HG03442 (cell line): Measurements from ENCODE around the gene CRELD2.

Experiments
- ATAC-seq: cut with Tn5 transposase; IDR thresholded peaks from one replicate; pipeline ENCODE4 v1.9.1; 2021; ENCODE audit warnings: mild to moderate bottlenecking, moderate library complexity; ENCODE audit not compliant: unreplicated experiment

CRELD2 gene

DNA sequence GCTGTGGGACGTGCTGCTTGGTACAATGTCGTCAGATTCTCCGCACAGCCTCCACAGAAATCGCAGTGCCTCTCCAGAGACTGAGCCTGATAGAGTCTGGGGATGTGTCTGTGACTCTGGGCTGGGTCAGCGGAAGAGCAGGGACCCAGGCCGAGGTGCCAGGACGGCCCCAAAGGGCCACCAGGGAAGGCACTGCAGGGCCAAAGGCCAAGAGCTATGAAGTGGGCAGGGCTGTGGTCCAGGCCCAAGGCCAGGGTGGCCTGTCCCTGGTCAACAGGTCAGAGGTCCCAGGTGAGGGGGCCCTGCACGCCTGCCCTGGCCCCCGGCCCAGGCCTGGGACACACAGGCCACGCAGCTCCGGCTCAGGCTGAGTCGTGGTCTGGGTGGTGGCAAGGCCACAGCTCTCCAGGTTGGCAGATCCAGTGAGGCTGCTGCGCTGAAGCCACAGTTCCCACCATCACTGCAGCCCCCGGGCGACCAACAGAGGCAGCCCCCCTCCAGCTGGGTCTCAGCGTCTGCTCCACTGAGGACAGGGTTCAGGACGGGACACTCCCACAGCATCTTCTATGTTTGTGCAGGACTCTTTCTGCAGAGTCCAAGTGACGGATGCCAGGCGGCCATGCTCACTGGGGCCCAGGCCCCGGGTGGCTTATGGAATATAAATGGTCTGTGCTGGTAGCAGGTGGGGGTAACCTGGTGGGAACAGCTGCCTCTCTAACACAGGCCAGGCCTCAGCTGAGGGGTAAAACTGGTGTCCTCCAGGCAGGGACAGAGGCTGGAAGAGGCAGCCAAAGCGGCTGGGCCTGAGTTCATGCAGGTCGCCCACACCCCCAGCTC is 37.4 kb downstream of the CRELD2 start:
- no peak for ATAC-seq

DNA sequence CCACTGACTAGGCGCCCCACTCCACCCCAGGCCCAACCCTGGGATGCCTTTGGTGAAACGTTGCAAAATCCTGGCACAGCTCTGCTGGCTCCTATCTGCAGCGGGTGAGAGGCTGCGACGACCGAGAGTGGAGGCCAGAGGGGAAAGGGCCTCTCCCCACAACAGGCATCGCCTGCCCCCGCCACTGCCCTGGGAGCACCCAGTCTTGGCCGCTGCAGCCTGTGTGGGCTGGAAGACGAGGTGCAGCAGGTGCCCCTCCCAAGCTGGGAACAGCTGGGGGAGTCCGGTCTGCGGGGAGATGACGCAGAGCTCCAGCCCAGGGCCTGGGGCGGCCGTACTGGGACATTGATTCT is 38.0 kb downstream of the CRELD2 start:
- ATAC-seq = no peak

DNA sequence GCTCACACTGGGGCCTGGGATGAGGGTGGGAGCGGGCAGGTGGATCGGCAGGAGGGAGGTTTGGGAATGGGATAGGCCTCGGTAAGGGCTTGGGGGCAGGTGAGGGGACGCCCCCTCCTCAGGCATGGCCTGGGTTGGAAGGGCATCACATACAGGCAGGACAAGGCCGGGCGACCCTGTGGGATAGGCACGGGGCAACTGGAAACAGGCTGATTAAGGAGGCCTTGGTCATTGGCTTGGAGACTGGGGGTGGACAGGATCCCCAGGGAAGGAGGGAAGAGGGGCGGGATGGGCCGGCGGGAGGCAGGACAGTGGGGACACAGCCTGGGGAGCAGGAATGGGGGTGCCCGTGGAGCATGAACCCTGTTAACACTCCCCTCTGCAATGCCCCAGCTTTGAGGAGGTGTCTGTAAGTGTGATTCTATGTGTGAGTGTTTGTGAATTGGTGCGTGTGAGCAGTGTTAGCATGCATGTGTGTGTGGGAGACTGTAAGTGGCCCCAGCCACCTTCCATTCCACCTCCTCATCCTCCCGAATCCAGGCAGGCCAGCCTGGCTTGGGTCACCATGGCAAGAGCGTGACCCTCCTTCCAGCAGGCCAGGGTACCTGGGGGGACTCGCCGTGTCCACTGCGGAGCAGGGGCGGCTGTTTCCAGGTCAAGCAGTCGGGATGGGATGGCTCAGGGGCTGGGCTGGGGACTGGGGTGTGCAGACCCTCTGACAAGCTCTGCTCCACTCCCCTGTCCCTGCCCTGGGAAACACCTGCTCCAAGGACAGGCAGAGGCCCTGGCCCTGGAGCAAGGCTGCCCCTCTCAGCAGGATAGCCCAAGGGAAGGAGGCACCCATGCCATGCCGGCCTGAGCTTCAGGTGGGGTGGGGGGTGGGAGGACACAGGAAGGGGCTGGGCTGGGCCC is 38.7 kb downstream of the CRELD2 start:
- ATAC-seq = no peak

DNA sequence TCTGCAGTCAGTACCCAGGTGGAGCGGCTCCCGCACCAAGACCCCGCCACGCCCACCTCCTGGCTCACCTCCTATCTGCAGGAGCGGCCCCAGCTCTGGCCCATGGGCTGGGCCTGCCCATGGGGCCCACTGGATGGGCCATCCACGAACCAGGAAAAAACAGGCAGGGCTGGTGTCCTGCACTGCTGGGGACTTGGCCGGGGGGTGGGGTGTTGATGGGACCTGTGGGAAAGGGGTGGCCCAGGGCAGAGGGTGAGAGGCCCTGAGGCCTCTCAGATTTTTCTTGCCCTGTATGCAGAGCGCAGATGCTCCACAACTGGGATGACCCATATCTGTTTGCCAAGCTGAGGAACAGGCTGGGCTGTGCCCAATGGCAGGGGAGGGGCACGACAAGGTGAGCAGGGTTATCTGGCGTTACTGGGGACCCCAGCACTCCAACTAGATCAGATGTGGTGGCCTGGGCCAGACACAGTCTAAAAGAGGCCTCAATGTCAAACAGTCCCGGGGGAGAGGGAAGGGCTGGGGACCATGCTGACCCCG is 39.5 kb downstream of the CRELD2 start:
- no peak for ATAC-seq

DNA sequence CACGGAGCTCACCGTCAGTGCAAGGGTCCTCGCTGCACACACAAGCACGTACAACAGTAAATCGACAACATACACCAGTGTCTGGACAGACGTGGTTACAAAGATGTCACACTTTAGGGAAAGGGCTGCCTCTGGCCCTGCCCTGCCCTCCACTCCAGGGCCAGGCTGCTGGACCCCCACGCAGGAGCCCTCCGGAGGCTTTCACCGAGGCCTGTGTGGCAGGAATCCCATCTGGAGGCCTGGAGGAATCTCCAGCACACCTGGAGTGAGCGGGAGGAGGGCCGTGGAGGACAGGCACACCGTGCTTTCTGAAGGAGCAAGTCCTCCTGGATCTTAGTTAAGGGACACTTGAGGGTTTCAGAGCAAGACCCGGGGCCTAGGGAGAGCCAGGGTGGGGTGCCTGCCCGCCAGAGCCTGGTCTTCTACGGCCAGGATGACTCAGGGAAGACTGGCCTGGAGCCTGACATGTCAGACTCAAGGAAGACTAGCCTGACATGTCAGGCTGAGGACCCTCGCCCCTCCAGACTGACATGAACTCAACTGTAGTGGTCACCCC is 40.0 kb downstream of the CRELD2 start:
- no peak for ATAC-seq

DNA sequence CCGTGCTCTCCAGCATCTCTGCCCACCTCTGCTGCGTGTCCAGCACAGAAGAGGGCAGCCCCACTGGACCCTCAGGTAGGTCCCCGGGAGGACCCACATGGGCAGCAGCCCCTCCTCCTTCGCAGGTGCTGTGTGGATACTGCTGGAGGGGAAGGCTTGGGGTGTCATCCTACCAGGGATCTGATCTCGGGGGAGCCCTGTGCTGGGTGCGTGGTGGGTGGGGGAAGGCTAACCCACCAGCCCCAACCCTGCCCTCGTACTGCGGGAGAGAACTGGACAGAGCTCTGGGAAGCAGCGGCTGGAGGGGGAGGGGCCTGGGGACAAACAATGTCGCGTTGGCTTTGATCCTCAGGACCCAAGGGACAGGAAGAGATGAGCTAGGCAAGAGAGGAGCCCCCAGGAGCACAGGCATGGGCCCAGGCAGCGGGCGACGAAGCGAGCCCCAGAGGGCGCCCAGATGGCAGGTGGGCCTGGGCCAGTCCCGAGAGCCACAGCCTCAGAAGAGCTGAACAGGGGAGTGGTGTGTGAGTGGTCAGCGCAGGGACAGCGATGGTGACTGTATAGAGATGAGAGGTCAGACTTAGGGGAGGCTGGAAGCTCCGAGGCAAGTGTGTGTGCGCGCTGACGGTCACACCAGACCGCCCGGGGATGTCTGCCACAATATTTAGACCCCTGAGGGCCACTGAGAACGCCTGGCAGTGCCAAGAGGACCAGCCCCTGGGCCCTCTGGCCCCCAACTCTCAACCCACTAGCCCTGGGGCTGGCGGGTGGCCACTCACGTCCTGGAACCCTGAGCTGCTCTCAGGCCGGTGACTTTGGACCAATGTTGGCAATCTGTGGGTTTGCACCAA is 40.7 kb downstream of the CRELD2 start:
- ATAC-seq = no peak

DNA sequence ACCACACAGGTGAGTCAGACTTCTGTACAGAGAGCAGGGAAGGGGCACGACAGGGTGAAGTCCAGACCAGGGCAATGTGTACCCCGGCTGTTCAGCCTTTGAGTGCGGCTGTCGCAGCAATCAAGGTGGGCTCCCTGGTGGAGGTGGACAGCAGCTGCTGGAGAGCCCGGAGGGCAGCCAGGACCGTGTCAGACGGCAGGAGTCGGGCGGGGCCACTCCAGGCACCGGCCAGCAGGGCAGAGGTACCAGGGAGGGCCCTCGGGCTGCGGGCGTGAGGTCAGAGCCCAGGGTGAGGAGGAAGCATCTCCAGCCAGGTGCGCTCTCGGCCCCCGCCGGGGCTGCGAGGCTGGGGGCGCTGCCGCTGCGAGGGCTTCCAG is 41.3 kb downstream of the CRELD2 start:
- peak; percentile 6 for ATAC-seq

DNA sequence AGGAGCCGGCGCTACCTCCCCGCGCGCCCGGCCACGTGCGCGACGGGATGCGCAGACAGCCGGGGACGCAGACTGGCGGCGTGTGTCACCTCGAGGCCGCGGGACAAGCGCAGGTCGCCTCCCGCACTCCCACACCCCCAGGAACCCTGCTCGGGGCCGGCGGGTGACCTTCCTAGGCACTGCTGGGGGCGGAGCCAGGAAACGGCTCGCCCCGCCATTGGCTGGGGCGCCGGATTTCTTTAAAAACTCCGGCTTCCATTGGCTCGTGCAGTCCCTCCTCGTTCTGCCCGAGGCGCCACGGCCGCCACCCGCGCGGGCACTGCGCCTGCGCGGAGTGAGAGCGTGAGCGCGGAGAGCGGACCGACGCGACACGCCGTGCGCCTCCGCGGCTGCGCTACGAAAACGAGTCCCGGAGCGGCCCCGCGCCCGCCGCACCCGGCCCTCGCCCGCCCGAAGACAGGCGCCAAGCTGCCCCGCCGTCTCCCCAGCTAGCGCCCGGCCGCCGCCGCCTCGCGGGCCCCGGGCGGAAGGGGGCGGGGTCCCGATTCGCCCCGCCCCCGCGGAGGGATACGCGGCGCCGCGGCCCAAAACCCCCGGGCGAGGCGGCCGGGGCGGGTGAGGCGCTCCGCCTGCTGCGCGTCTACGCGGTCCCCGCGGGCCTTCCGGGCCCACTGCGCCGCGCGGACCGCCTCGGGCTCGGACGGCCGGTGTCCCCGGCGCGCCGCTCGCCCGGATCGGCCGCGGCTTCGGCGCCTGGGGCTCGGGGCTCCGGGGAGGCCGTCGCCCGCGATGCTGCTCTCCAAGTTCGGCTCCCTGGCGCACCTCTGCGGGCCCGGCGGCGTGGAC is 41.9 kb downstream of the CRELD2 start, which contains the start of gene PIM3:
Gene PIM3, plus strand, starts transcription at position 614 of the 846 bp plus-strand sequence. Its CDS starts 176 bp downstream, at position 790.
- ATAC-seq = peak; percentile 57

DNA sequence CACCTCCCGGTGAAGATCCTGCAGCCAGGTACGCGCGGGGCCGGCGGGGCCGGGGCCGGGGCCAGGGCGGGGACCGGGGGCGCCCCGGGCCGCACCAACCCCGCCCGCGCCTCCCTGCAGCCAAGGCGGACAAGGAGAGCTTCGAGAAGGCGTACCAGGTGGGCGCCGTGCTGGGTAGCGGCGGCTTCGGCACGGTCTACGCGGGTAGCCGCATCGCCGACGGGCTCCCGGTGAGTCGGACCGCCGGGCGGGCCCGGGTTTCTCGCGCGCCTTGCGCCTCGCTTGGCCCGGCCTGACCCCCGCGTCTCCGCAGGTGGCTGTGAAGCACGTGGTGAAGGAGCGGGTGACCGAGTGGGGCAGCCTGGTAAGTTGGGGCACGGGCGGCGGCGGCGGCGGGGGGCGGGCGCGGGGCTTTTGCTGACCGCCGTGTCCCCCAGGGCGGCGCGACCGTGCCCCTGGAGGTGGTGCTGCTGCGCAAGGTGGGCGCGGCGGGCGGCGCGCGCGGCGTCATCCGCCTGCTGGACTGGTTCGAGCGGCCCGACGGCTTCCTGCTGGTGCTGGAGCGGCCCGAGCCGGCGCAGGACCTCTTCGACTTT is 42.7 kb downstream of the CRELD2 start:
- peak; percentile 2 for ATAC-seq

DNA sequence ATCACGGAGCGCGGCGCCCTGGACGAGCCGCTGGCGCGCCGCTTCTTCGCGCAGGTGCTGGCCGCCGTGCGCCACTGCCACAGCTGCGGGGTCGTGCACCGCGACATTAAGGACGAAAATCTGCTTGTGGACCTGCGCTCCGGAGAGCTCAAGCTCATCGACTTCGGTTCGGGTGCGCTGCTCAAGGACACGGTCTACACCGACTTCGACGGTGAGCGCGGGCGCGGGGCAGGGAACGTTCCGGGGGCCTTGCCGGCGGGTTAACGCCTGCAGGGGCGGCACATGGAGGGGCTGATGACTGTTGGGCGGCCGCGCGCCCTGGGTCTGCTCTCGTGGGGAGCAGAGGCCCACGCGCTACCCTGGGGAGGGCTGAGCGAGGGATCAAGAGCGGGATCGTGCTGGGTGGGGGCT is 43.2 kb downstream of the CRELD2 start:
- ATAC-seq = no peak

DNA sequence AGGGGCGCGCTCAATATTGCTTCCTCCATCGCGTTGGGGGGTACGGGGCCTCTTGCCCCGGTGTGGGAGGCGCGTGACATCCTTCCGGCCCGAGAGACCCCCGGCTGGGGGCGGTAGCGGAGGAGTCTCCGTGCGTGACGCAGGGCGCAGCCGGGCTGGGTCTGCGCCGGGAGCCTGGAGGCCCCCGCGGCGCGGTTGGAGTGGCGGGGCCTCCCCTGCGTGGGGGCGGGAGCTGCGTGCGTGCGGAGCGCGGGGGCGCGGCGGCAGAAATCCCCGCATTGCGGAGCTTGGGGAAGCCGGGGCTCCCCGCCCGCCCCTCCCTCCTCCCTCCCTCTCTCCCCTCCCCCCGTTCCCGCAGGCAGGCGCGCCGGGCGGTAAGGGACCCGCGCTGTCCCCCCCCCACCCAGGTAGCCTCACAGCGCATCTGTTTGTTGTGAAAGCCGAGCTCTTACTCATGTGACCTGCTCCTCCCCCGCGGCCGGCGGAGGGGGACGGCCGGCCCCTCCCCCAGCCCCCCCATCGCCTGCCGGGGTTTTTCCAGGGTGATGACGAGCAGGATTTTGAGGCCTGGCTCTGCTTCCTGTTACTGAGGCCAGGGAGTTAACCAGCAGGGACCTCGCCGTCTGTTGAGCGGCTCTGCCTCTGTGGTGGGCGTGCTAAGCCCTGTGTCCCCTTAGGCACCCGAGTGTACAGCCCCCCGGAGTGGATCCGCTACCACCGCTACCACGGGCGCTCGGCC is 43.7 kb downstream of the CRELD2 start:
- no peak for ATAC-seq

DNA sequence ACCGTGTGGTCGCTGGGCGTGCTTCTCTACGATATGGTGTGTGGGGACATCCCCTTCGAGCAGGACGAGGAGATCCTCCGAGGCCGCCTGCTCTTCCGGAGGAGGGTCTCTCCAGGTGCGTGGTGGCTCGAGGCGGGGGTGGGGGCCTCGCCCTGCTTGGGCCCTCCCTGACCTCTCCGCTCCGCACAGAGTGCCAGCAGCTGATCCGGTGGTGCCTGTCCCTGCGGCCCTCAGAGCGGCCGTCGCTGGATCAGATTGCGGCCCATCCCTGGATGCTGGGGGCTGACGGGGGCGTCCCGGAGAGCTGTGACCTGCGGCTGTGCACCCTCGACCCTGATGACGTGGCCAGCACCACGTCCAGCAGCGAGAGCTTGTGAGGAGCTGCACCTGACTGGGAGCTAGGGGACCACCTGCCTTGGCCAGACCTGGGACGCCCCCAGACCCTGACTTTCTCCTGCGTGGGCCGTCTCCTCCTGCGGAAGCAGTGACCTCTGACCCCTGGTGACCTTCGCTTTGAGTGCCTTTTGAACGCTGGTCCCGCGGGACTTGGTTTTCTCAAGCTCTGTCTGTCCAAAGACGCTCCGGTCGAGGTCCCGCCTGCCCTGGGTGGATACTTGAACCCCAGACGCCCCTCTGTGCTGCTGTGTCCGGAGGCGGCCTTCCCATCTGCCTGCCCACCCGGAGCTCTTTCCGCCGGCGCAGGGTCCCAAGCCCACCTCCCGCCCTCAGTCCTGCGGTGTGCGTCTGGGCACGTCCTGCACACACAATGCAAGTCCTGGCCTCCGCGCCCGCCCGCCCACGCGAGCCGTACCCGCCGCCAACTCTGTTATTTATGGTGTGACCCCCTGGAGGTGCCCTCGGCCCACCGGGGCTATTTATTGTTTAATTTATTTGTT is 44.6 kb downstream of the CRELD2 start:
- no peak for ATAC-seq

DNA sequence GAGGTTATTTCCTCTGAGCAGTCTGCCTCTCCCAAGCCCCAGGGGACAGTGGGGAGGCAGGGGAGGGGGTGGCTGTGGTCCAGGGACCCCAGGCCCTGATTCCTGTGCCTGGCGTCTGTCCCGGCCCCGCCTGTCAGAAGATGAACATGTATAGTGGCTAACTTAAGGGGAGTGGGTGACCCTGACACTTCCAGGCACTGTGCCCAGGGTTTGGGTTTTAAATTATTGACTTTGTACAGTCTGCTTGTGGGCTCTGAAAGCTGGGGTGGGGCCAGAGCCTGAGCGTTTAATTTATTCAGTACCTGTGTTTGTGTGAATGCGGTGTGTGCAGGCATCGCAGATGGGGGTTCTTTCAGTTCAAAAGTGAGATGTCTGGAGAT is 45.2 kb downstream of the CRELD2 start:
- no peak for ATAC-seq

DNA sequence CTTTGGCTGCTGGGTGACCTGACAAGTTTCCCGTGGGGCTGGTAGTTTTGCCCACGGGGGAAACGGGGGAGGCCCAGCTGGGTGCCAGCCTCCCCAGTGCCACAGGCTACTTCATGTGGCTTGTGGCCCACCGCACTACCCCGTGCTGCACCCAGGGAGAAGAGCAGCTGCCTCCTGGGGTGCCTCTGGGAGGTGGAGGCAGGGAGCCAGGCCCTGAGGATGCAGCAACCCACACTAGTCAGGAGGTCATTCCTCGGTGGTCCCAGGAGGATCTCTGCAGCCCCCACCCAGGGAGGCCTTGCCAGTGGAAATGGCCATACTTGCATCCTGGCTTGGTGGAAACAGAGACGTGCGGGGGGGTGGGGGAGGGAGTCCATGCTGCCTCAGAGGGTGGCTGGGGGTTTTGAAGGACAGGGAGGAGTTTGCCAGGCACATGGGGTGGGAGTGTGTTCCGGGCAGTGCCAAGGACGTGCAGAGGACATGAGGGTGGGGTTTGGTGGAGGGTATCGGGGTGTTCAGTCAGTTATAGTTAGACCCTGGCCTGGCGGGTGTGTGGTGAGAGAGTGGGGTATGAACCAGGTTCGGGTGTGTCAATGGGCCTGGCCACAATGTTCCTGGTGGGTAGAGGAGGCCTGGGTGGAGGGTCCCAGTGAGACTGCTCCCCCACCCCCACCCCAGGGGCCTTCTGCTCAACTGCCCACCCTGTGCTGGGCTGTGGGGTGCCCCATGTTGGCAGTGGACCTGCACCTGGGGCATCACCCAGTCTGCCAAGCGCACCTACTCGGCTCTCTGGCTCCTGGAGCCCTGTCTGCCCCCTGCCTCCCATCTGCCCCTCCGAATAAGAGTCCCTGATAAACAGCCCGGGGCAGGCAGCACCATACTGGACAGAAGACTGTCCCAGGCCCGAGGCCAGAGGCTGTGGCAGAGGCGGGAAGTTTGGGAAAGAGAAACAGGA is 46.0 kb downstream of the CRELD2 start:
- ATAC-seq = no peak

DNA sequence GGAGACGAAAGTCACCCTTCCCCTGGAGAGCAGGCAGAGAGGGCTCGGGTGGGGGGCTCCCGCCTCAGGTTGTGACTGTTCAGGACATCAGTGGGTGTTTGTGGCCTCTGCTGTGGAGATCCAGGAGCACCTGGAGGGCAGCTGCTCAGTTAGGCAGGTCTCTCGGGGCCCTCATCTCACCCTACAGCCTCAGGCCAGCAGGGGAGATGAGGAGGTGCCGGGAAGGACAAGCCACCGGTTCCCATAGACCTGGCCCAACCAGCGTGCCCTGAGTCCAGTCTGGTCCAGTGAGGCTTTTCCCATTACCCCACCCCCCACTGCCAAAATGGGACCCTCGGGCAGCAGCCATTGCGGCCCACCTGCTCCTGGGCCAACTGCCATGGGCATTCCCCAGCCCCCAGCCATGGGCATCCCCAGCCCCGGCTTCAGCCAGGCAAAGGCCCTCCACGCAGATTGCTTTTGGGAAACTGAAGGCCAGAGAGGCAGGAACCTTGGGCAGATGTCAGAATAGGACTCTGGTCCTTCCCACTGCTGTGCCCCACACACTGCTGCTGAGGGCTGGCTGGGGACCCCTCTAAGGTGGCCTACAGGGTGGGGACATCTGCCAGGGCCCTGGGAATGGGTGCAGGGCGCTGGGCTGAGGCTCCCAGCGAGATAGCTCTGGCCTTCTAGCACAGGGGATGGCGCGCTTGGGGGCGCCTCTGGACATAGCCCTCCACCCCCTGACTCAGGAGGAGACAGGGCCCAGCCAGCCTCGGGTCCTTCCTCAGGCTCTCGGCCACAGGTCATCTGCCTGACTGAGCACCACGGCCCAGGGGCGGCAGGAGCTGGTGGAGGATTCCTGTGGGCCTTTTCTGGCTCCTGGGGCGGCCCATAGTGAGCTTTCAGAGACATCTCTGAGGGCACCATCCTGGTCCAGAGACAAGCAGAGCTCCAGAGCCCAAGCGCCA is 46.9 kb downstream of the CRELD2 start:
- ATAC-seq = no peak
